Activated CD8-positive, alpha-beta T cell treated with anti-CD3 and anti-CD28 coated beads for 36 hours (primary cell): ENCODE results near the gene HOGA1. TPM values are rescaled to one million over a fixed set of nuclear protein-coding genes. Genes with fewer than 3 reads are reported as not detected.

Source experiments
- ATAC-seq: fragments of 200-7000 bp; cut with Tn5 transposase; one replicate; pipeline ENCODE4 v1.10.0; 2021; ENCODE audit warnings: mild to moderate bottlenecking, moderate library complexity
- CTCF ChIA-PET: fragments of 350-600 bp; sonication (Branson Sonifier 250); formaldehyde crosslinking; loops from one replicate; lab custom pipeline; 2021; ENCODE audit warnings: antibody characterized with exemption; lab: Charles Lee
- POLR2A ChIA-PET: fragments of 350-600 bp; sonication (Branson Sonifier 250); formaldehyde crosslinking; loops from one replicate; lab custom pipeline; 2021; ENCODE audit warnings: antibody characterized with exemption; lab: Charles Lee
- DNase-seq: peaks from one replicate; pipeline ENCODE4 v3.0.0-alpha.2; 2020
- H3K27ac Mint-ChIP-seq: one replicate; pipeline ENCODE4 v1.8.0; 2021; ENCODE audit warnings: mild to moderate bottlenecking, mixed read lengths
- H3K27me3 Mint-ChIP-seq: one replicate; pipeline ENCODE4 v1.8.0; 2021; ENCODE audit warnings: mixed read lengths
- H3K36me3 Mint-ChIP-seq: one replicate; pipeline ENCODE4 v1.8.0; 2021; ENCODE audit warnings: low read depth, mixed read lengths
- H3K4me1 Mint-ChIP-seq: one replicate; pipeline ENCODE4 v1.8.0; 2021; ENCODE audit warnings: low read depth, mixed read lengths
- H3K4me3 Mint-ChIP-seq: one replicate; pipeline ENCODE4 v1.8.0; 2021; ENCODE audit warnings: mild to moderate bottlenecking, moderate library complexity, mixed read lengths
- H3K9me3 Mint-ChIP-seq: one replicate; pipeline ENCODE4 v1.8.0; 2021; ENCODE audit warnings: mixed read lengths
- intact Hi-C: fragments of 100-400 bp; cut with micrococcal nuclease; formaldehyde crosslinking; loops from one replicate; pipeline ENCODE4 v1.10.0; 2022
- total RNA-seq, 2 experiments: library from RNA; stranded (reverse); gene quantifications; one replicate each; pipeline ENCODE4 v1.2.3, GENCODE V29; 2021
- TF ChIP-seq, protein P1 (sequence below): fragments of 200-600 bp; IDR thresholded peaks from one replicate; pipeline ENCODE4 v1.8.0; 2022; ENCODE audit warnings: antibody characterized with exemption, mild to moderate bottlenecking

HOGA1 gene
- total RNA-seq, 2 experiments from 2014 or later, result not detected

DNA sequence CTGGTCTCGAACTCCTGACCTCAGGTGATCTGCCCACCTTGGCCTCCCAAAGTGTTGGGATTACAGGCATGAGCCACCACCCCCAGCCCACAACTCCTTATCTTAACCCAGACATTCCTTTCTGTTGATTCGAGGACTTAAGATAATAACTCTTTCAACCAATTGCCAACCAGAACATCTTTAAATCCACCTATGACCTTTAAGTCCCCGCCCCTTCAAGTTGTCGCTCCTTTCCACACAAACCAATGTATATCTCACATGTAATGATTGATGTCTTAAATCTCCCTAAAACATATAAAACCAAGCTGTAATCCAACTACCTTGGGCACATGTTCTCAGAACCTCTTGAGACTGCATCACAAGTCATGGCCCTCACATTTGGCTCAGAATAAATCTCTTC is 19.4 kb upstream of the HOGA1 start:
- Mint-ChIP-seq H3K4me3 (no peak overlapping the region), H3K4me1 (no peaks in the 10 kb centered on the region), H3K36me3 (no peaks in the 10 kb centered on the region), H3K27ac (no peak overlapping the region), H3K27me3 (no peaks in the 10 kb centered on the region), H3K9me3 (peaks cover 4% of the 10 kb centered on the region)
- intact Hi-C loops, result no loop called here
- CTCF ChIA-PET, result interaction anchor here (0.9 kb wide), 1 partner anchor 12 kb away, joined by 3 read pairs; no protein-coding TSS in a partner anchor
- no peak for ATAC-seq
- POLR2A ChIA-PET, result no interaction called here
- DNase-seq, result no peak
- TF ChIP-seq, protein P1, sequence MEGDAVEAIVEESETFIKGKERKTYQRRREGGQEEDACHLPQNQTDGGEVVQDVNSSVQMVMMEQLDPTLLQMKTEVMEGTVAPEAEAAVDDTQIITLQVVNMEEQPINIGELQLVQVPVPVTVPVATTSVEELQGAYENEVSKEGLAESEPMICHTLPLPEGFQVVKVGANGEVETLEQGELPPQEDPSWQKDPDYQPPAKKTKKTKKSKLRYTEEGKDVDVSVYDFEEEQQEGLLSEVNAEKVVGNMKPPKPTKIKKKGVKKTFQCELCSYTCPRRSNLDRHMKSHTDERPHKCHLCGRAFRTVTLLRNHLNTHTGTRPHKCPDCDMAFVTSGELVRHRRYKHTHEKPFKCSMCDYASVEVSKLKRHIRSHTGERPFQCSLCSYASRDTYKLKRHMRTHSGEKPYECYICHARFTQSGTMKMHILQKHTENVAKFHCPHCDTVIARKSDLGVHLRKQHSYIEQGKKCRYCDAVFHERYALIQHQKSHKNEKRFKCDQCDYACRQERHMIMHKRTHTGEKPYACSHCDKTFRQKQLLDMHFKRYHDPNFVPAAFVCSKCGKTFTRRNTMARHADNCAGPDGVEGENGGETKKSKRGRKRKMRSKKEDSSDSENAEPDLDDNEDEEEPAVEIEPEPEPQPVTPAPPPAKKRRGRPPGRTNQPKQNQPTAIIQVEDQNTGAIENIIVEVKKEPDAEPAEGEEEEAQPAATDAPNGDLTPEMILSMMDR, result no peak

DNA sequence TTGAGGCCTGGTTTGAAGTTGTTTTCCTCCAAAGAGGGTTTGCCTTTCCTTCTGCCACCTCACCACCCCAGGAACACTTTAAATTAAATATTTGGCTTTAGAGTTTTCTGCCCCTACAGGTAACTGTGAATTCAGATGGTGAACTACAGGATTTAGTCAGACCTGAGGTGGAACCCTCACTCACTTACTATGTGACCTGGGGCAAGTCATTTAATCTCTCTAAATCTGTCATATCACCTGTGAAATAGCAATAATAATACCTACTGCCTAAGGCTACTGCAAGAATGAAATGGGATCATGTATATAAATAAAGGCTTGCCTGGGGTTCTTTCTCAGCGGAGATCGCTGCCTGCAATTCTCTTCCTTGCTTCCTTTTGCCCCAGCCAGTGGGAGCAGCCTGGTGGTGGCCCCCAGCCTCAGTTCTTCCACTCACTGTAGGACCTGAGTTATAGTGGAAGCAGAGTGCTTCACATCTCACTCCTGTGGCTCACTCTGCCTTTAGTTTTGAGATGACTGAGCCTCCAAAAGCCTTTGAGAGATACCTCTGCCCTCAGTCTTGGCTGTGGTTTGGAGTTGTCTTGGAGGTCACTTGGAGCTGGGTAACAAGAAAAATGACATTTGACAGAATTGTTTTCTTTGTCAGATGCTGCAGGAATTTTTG is 17.7 kb upstream of the HOGA1 start:
- TF ChIP-seq, protein P1, result no peak
- no peak for DNase-seq
- Mint-ChIP-seq H3K27me3 (no peaks in the 10 kb centered on the region), H3K4me3 (no peak overlapping the region), H3K36me3 (no peaks in the 10 kb centered on the region), H3K27ac (no peak overlapping the region), H3K4me1 (no peaks in the 10 kb centered on the region), H3K9me3 (peaks cover 4% of the 10 kb centered on the region)
- POLR2A ChIA-PET, result no interaction called here
- no peak for ATAC-seq
- CTCF ChIA-PET, result interaction anchor here (1.6 kb wide), 1 partner anchor 13 kb away, joined by 5 read pairs; no protein-coding TSS in a partner anchor
- intact Hi-C loops, result no loop called here

DNA sequence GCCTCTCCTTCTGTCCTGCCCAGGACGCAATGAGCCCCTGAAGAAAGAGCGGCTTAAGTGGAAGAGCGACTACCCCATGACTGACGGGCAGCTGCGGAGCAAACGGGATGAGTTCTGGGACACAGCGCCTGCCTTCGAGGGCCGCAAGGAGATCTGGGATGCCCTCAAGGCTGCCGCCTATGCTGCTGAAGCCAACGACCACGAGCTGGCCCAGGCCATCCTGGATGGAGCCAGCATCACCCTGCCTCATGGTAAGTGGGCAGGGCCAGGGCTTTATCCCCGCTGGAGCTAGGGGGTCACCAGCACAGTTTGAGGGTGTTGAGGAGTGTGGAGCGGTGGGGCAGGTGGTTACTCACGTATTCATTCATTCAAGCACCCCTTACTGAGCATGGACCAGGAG is 16.3 kb upstream of the HOGA1 start:
- ATAC-seq (no peak), DNase-seq (no peak)
- intact Hi-C loops, result no loop called here
- Mint-ChIP-seq H3K4me1 (no peaks in the 10 kb centered on the region), H3K27ac (no peak overlapping the region), H3K36me3 (no peaks in the 10 kb centered on the region), H3K4me3 (no peak overlapping the region), H3K27me3 (no peaks in the 10 kb centered on the region), H3K9me3 (no peaks in the 10 kb centered on the region)
- TF ChIP-seq, protein P1, result no peak
- CTCF ChIA-PET, result no interaction called here
- POLR2A ChIA-PET, result no interaction called here

DNA sequence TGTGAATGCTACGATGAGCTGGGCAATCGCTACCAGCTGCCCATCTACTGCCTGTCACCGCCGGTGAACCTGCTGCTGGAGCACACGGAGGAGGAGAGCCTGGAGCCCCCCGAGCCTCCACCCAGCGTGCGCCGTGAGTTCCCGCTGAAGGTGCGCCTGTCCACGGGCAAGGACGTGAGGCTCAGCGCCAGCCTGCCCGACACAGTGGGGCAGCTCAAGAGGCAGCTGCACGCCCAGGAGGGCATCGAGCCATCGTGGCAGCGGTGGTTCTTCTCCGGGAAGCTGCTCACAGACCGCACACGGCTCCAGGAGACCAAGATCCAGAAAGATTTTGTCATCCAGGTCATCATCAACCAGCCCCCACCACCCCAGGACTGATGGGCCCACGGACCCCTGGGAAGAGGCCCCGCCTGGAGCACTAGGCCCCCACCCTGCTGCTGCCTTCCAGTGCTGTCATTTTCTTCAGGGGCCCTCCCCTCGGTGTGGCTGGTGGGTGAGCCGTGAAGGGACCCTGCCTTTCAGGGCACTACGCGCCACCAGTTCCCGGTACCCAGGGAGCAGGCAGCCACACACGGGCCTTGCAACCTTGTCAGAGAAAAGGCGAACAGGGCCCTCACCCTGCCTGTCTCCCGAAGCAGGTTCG is 13.9 kb upstream of the HOGA1 start:
- Mint-ChIP-seq H3K4me3 (no peak overlapping the region), H3K27me3 (no peaks in the 10 kb centered on the region), H3K36me3 (no peaks in the 10 kb centered on the region), H3K9me3 (no peaks in the 10 kb centered on the region), H3K27ac (no peak overlapping the region), H3K4me1 (no peaks in the 10 kb centered on the region)
- DNase-seq (no peak), ATAC-seq (no peak)
- ChIA-PET POLR2A (no interaction called here), CTCF (interaction anchor here (3.1 to 4.6 kb wide), 2 partner anchors 16 to 42 kb away, joined by 16 to 26 read pairs; no protein-coding TSS in a partner anchor)
- intact Hi-C loops, result no loop called here
- TF ChIP-seq, protein P1, result no peak
